Astrocyte of the spinal cord (primary cell): Measurements from ENCODE around the gene AOPEP.

Experiments
- DNase-seq: peaks from one replicate; pipeline ENCODE4 v3.0.0; 2011; ENCODE audit warnings: low read depth, low spot score
- H3K4me3 ChIP-seq: 2 replicates; pipeline ENCODE4 v1.5.1; 2011; ENCODE audit warnings: low read depth, mild to moderate bottlenecking, low read length, moderate library complexity
- in situ Hi-C: cut with HindIII; loops from 2 replicates; pipeline ENCODE4 v1.10.0; 2017; ENCODE audit warnings: low sequenced_read_pairs
- TF ChIP-seq, protein P1 (sequence below): IDR thresholded peaks from 2 replicates; pipeline ENCODE4 v1.5.1; 2012; ENCODE audit warnings: low read depth, mild to moderate bottlenecking, low read length, inconsistent platforms

Gene AOPEP

DNA sequence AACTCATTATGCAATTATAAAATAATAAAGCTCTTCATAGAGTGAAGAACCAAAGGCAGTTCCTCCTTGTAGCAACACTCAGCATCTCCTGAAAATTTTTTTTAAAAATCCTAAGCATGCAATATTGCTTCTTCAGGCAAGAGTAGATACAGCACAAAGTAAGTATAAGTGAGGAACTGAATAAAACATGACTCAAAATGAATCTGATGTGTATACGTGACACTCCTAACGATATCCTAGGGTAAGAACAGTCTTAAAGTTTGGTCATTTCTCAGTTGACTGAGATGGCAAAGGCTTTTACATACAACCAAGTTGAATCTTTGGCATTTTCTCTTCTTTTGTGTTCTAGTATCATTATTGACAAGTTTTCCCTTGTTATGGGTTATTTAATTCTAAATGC, 41.1 kb upstream of the AOPEP start:
- H3K4me3 ChIP-seq, result no peak overlapping the region
- TF ChIP-seq, protein P1, sequence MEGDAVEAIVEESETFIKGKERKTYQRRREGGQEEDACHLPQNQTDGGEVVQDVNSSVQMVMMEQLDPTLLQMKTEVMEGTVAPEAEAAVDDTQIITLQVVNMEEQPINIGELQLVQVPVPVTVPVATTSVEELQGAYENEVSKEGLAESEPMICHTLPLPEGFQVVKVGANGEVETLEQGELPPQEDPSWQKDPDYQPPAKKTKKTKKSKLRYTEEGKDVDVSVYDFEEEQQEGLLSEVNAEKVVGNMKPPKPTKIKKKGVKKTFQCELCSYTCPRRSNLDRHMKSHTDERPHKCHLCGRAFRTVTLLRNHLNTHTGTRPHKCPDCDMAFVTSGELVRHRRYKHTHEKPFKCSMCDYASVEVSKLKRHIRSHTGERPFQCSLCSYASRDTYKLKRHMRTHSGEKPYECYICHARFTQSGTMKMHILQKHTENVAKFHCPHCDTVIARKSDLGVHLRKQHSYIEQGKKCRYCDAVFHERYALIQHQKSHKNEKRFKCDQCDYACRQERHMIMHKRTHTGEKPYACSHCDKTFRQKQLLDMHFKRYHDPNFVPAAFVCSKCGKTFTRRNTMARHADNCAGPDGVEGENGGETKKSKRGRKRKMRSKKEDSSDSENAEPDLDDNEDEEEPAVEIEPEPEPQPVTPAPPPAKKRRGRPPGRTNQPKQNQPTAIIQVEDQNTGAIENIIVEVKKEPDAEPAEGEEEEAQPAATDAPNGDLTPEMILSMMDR, result no peak
- DNase-seq, result no peak
- in situ Hi-C loops, result loop anchor here (25.0 kb wide), 1 partner anchor 452 kb away; no protein-coding TSS in a partner anchor

GRCh38 chr9:94687451-94687850, 39.0 kb upstream of the AOPEP start:
- in situ Hi-C loops, result loop anchor here (25.0 kb wide), 1 partner anchor 450 kb away; no protein-coding TSS in a partner anchor
- TF ChIP-seq, protein P1, result no peak
- no peak for DNase-seq
- no peak overlapping the region for H3K4me3 ChIP-seq

DNA sequence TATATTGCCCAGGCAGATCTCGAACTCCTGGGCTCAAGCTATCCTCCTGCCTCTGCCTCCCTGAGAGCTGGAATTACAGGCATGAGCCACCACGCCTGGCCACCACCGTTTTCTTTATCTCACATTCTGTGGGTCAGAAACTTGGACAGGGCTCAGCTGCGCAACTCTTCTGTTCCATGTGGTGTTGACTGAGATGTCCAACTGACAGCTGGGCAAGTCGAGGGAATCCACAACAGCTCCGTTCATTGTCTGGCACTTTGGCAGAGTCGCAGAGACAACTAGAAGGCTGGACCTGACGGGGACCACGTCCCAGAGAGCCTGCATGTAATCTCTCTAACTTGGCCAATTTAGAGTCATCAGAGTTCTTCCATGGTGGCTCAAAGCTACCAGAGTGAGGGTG, 36.2 kb upstream of the AOPEP start:
- TF ChIP-seq, protein P1, result no peak

DNA sequence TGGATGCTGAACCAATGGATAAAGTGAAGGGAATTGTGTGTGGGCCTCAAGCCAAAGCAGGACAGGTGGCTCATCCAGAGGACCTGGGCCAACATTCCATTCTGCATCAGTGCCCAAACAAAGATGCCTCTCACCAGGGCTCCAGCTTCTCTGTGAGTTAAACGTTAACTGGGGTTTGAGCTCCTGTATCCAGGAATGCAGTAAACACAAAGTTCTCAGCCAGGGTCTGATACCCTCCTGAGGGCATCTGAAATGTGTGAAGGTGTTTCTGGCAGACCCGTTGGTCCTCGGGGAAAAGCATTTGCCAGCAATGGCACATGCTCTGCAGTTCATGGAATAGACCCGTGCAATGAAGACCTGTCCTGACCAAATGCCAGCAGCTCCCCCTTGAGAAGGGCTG, 33.9 kb upstream of the AOPEP start:
- TF ChIP-seq, protein P1, result no peak
- DNase-seq, result no peak
- in situ Hi-C loops, result loop anchor here (25.0 kb wide), 1 partner anchor 445 kb away; no protein-coding TSS in a partner anchor
- no peak overlapping the region for H3K4me3 ChIP-seq

More for the DNA sequence above, 36.2 kb upstream of the AOPEP start:
- H3K4me3 ChIP-seq, result no peak overlapping the region
- in situ Hi-C loops, result loop anchor here (25.0 kb wide), 1 partner anchor 447 kb away; no protein-coding TSS in a partner anchor
- DNase-seq, result no peak

- DNase-seq, result no peak
- in situ Hi-C loops, result loop anchor here (25.0 kb wide), 1 partner anchor 444 kb away; no protein-coding TSS in a partner anchor
- TF ChIP-seq, protein P1, result no peak
- no peak overlapping the region for H3K4me3 ChIP-seq
These were observed 32.9 kb upstream of the AOPEP start for GRCh38 chr9:94693485-94694204.

DNA sequence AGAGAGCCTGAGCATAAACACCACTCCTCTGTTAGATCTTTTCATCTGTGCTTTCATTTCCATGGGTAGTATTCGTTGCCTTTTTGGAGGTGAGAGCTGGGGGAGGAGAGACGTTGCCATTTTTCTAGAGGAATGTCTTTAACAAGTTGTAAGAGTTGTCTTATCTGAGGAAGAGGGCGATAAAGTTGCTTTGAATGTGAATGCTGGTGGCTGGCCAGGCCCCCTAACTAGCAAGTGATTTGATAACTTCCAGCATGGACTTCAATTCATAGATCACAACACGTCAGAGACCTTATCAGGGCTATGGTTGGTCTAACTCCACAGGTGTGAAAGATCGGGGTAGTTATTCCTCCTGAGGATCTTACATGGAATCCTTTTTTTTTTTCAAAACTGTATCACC, 30.0 kb upstream of the AOPEP start:
- no peak for DNase-seq
- in situ Hi-C loops, result loop anchor here (25.0 kb wide), 1 partner anchor 441 kb away; no protein-coding TSS in a partner anchor
- TF ChIP-seq, protein P1, result no peak
- no peak overlapping the region for H3K4me3 ChIP-seq
